Measurements from ENCODE around the gene ERICH2. TPM values are rescaled to one million over a fixed set of nuclear protein-coding genes. Genes with fewer than 3 reads are reported as not detected.

ERICH2 gene
- total RNA-seq, result not detected in 2 replicates

GRCh38 chr2:170770008-170770605 lies at the start of gene ERICH2:
TSS of gene ERICH2 (plus strand) at chr2:170770378. CDS start at chr2:170770682, 304 bp downstream.

GRCh38 chr2:170816504-170817092 lies 46.4 kb downstream of the ERICH2 start, which contains the start of gene GAD1:
TSS of gene GAD1 (plus strand) at chr2:170816887. CDS start at chr2:170818592, 1,705 bp downstream.

Other genes with a start within 250 kb of the ERICH2 start
- not detected in 2 replicates for gene SP5, start 55.0 kb upstream of the ERICH2 start, total RNA-seq
- not detected in 2 replicates for gene GAD1, start 46.5 kb downstream of the ERICH2 start, total RNA-seq
- 104 and 111 TPM in 2 replicates for gene GORASP2, start 158.9 kb downstream of the ERICH2 start, total RNA-seq